Activated T-cell treated with anti-CD3 and anti-CD28 coated beads, Interleukin-2, amount 50 U/mL, for 24 hours (primary cell): Measurements from ENCODE around the gene UBE2D2.
"Not testable (repeated sequence)": the region's sequence is repeated elsewhere in the genome, so short reads cannot be mapped to it uniquely, and the experiment has no call there.

Experiments
- DNase-seq: peaks from one replicate; pipeline ENCODE4 v3.0.0-alpha.2; 2020
- H3K27ac Mint-ChIP-seq: 2 replicates; pipeline ENCODE4 v1.8.0; 2020; ENCODE audit warnings: mild to moderate bottlenecking, mixed read lengths
- H3K27me3 Mint-ChIP-seq: 2 replicates; pipeline ENCODE4 v1.8.0; 2020; ENCODE audit warnings: mixed read lengths
- H3K36me3 Mint-ChIP-seq: 2 replicates; pipeline ENCODE4 v1.8.0; 2020; ENCODE audit warnings: low read depth, mixed read lengths
- H3K4me1 Mint-ChIP-seq: 2 replicates; pipeline ENCODE4 v1.8.0; 2020; ENCODE audit warnings: low read depth, mixed read lengths
- H3K4me3 Mint-ChIP-seq: 2 replicates; pipeline ENCODE4 v1.8.0; 2020; ENCODE audit warnings: mild to moderate bottlenecking, moderate library complexity, mixed read lengths
- H3K9me3 Mint-ChIP-seq: 2 replicates; pipeline ENCODE4 v1.8.0; 2020; ENCODE audit warnings: mixed read lengths

UBE2D2 gene

DNA sequence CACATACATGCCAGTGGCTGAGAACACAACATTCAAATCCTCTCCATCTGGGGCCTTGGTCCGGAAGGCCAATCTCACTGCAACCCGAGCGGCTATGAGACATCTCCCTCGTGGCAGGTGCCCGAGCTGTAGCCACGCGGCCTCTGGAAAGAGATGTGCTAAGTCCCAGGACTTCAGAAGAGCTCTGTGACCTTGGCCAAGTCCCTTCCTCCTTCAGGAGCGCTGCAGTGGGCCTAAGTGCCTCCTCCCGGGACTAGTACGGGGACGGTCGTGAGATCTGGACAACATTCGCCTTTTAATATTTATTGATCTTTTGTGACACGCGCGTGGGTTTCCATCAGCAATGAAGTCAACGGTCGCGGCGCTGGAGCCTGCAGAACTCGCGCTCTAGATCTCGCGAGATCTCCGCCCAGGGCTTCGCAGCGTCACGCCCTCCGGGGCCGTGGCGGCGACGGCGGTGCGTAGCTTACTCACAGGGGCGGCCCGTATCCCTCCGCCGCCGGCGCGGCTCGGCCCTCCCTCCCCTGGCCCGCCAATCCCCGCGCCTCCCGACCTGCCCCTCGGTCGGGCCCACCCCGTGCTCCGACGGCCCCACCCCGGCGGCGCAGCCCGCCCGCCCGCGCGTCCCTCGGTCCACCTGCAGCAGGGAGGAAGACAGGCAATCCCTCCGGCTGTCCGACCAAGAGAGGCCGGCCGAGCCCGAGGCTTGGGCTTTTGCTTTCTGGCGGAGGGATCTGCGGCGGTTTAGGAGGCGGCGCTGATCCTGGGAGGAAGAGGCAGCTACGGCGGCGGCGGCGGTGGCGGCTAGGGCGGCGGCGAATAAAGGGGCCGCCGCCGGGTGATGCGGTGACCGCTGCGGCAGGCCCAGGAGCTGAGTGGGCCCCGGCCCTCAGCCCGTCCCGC lies at the start of gene UBE2D2:
Gene UBE2D2, plus strand, starts transcription at position 588 of the 903 bp plus-strand sequence. CDS start 453 bp downstream, outside the sequence.
- peak within 1 kb of the TSS; percentile 98 for H3K27ac Mint-ChIP-seq
- no peaks in the 10 kb centered on the region for H3K27me3 Mint-ChIP-seq
- H3K4me1 Mint-ChIP-seq: peaks cover 31% of the 10 kb centered on the region
- H3K9me3 Mint-ChIP-seq: no peaks in the 10 kb centered on the region
- H3K36me3 Mint-ChIP-seq: peaks cover 46% of the 10 kb centered on the region
- peak; percentile 98 for DNase-seq
- H3K4me3 Mint-ChIP-seq: peak within 1 kb of the TSS; percentile 99

DNA sequence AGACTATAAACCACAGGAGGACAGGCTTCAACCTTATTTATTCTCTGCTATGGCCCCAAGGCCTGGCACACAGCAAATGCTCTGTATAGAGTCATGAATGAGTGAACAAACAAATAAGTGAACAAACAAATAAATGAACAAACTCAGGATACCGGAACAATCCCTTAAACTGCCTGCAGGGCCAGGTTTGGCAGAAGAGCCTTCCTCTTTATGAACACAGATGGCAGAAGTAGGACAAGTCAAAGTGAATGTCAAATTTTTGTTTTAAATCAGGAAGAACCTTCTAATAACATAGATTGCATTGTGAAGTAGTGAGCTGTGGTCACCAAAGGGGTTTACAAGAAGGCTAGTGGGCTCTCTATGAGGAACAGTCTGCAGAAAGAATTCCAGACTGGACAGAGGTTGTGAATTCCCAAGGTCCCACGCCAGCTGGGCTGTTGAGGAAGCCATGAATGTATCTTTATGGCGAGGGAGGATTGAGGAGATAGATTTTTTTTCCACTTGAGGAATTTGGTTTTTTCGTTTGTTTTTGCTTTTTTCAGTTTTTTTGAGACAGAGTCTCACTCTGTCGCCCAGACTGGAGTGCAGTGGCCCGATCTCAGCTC lies 48.3 kb upstream of the UBE2D2 start:
- peaks cover 3% of the 10 kb centered on the region for H3K9me3 Mint-ChIP-seq
- no peak overlapping the region for H3K4me3 Mint-ChIP-seq
- no peak for DNase-seq
- H3K27me3 Mint-ChIP-seq: no peaks in the 10 kb centered on the region
- peaks cover 62% of the 10 kb centered on the region for H3K4me1 Mint-ChIP-seq
- peaks cover 3% of the 10 kb centered on the region for H3K36me3 Mint-ChIP-seq
- H3K27ac Mint-ChIP-seq: no peak overlapping the region

DNA sequence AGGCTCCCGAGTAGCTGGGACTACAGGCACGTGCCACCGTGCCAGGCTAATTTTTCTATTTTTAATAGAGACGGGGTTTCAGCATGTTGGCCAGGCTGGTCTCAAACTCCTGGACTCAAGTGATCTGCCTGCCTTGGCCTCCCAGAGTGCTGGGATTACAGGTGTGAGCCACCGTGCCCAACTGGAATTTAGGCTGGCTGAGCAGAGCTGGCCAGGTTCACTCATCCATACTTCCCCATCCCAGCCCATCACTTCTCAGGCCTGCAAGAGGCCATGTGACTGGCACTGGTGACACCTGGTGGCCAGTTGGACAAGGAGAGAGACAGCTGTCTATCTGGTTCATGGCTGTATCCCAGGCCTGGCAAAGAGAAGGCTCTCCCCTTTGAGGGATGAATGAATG lies 47.7 kb upstream of the UBE2D2 start:
- not testable (repeated sequence) for H3K4me3 Mint-ChIP-seq, H3K9me3 Mint-ChIP-seq, H3K27me3 Mint-ChIP-seq, H3K36me3 Mint-ChIP-seq
- Mint-ChIP-seq H3K27ac (peak overlapping the region; percentile 48), H3K4me1 (peaks cover 64% of the 10 kb centered on the region)
- peak; percentile 82 for DNase-seq

DNA sequence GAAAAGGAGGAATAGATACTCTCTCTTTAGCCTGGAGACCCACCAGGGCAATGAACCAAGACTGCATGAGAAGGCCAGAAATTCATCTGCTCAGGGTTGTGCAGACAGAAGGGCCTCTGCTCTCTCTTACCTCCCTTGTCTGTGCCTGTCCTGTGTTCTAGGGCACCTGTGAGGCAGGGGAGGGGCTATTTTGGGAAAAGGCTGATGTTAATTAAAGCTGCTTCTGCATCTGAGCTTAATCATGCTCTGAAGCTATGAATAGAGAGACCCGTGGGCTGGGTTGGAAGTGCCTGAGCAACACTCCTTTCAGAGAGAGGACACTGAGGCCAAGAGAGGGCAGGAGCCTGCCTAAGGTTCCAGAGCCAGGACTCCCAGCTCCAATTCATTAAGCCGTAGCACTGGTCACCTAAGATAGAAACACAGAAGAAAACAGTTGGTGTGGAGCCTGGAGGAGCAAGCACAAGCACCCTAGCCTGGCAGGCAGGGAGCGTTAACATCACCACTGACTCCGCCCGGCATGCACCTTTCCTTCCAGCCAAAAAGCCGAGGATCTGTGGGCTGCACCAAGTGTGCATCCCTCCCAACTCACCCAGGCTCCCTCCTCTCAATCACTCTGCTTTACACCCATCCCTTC lies 47.2 kb upstream of the UBE2D2 start:
- Mint-ChIP-seq H3K4me3 (no peak overlapping the region), H3K36me3 (peaks cover 3% of the 10 kb centered on the region), H3K9me3 (peaks cover 3% of the 10 kb centered on the region), H3K4me1 (peaks cover 66% of the 10 kb centered on the region), H3K27me3 (peaks cover 2% of the 10 kb centered on the region), H3K27ac (peak overlapping the region; percentile 59)
- no peak for DNase-seq

DNA sequence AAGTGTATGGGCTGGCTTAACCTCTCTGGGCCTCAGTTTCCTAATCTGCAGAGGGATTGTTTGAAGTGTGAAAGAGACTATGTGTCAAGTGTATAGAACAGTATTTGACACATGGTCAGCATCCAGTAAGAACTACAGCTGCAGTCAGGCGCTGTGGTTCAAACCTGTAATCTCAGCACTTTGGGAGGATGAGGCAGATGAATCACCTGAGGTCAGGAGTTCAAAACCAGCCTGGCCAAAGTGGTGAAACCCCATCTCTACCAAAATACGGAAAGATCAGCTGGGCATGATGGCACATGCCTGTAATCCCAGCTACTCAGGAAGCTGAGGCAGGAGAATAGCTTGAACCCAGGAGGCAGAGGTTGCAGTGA lies 46.7 kb upstream of the UBE2D2 start:
- H3K36me3 Mint-ChIP-seq: peaks cover 3% of the 10 kb centered on the region
- H3K4me1 Mint-ChIP-seq: peaks cover 67% of the 10 kb centered on the region
- H3K27me3 Mint-ChIP-seq: peaks cover 3% of the 10 kb centered on the region
- H3K27ac Mint-ChIP-seq: peak overlapping the region; percentile 59
- no peak for DNase-seq
- H3K9me3 Mint-ChIP-seq: peaks cover 3% of the 10 kb centered on the region
- H3K4me3 Mint-ChIP-seq: no peak overlapping the region

DNA sequence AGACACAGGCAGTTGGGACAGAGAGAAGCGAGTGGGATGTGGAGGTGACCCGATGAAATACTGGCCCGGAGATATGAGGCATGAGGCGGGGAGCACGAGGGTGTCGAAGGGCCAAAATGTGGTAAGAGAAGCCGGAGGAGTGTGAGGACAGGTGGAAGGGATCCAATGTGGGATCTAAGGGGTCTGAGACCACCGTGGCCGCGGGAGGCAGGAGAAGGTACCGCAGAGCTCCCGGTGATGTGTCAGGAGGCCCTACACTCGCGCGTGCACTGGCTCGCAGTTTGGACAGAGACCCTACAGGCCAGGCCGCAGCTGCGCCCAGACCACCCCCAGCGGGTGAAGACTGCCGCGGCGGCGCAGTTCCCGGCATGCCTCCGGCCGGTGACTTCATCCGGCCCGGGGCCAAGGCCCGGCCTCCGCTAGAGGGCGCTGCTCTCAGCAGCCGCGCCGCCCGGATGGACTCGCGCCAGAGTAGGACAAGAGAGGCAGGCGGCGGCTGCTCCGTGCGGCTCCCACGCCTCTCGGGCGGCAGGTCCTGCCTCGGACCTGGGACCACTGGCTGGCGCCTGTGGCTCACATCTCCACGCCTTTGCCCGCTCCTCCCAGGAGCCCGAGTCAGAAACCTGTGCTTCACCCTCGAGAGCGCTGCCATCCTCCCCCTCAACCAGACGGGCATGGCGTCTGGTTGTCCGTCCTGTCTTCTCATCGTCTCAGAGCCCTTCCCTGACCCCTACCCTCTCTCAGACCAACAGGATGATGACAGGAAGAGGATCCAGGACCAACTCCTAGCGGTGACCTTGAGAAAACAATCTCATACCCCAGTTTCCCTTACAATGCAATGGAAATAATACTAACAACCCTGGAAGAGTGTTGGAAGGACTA lies 43.2 kb upstream of the UBE2D2 start:
- Mint-ChIP-seq H3K9me3 (no peaks in the 10 kb centered on the region), H3K4me1 (peaks cover 37% of the 10 kb centered on the region), H3K36me3 (no peaks in the 10 kb centered on the region), H3K27me3 (peaks cover 3% of the 10 kb centered on the region), H3K4me3 (peak overlapping the region; percentile 82), H3K27ac (peak overlapping the region; percentile 92)
- peak; percentile 97 for DNase-seq

DNA sequence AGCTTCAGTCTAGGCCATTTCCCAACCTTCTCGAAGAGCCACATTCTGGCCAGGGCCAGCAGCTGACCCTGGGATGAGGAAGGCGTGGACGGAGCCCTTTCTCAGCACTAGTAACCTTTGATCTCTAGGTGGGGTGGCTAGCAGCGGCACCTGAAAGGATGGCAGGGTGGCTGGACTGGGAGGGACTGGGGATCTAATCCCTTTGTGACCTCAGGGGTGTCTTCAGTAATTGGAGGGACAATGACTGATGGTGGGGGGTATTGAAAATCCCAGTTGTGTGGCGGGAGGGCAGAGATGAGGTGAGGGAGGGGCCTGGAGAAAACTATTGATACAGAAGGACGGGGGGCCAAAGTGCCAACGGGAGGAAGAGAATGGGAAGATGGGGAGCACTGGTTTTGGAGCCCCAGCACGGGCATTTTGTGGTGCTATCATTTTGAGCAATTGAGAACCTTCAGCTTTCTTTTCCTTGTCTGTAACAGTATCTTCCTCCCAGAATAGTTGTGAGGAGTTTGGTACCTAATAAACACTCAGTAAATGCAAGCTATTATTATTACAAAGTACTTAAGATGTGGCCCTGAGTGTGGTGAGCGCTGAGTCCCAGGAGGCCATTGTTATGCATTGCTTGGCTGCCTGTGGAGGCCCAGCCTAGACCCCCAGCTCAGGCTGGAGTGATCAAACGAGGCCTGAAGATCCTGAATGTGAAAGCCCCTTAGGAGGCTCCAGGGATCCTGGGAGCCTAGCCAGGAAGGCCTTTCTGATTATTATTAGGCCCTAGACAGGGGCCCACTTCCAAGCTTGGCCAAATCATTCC lies 37.3 kb upstream of the UBE2D2 start:
- Mint-ChIP-seq H3K36me3 (no peaks in the 10 kb centered on the region), H3K4me1 (peaks cover 2% of the 10 kb centered on the region), H3K9me3 (no peaks in the 10 kb centered on the region), H3K4me3 (no peak overlapping the region), H3K27ac (no peak overlapping the region), H3K27me3 (peaks cover 2% of the 10 kb centered on the region)
- no peak for DNase-seq

DNA sequence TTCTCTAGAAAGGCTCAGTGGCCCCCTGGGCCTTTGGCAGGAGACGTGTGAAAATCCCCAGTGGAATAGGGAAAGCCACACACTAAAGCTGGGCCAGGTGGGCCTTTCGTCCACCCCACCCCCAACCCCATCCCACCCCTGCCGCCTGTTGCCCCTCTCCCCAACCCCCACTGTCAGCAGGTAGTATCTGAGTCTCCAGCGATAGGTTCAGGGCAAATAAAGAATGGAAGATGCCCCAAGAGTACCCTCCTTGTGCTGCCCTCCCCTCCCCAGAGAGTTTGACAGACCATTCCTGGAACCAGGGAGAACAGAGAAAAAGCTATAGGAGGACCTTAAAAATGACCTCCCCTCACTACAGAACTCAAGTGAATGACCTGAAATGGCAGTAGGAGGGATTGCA lies 36.7 kb upstream of the UBE2D2 start:
- no peaks in the 10 kb centered on the region for H3K4me1 Mint-ChIP-seq
- no peaks in the 10 kb centered on the region for H3K9me3 Mint-ChIP-seq
- no peaks in the 10 kb centered on the region for H3K27me3 Mint-ChIP-seq
- DNase-seq: no peak
- H3K36me3 Mint-ChIP-seq: no peaks in the 10 kb centered on the region
- no peak overlapping the region for H3K27ac Mint-ChIP-seq
- H3K4me3 Mint-ChIP-seq: no peak overlapping the region

DNA sequence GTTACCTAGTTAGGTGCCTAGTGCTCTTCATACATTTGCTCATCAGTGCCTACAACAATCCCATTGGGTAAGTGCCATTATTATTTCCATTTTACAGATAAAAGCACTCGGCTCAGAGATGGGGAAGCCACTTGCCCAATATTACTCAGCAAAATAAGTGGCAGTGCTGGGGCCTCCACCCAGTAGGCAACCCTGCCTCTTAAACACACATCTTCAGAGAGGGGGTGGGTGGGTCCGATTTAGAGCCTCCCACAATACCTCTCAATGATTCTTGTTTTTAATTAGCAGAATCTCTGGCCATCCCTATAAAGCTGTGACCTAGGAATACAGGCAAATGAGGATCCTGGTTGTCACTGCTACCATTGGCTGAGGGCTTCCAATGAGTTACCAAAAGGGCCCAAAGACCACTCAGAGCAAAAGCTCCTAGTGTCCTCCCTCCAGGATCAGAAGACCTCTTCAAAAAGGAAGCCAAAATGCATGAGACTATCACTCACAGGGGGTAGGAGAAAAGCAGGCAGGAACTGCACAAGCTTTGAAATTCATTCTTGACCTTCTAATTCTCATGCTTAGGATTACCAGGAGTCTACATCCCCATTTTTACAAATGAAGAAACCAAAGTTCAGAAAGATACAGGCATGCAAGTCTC lies 36.1 kb upstream of the UBE2D2 start:
- Mint-ChIP-seq H3K9me3 (no peaks in the 10 kb centered on the region), H3K27me3 (no peaks in the 10 kb centered on the region), H3K36me3 (no peaks in the 10 kb centered on the region), H3K4me1 (no peaks in the 10 kb centered on the region), H3K27ac (no peak overlapping the region), H3K4me3 (no peak overlapping the region)
- DNase-seq: no peak

DNA sequence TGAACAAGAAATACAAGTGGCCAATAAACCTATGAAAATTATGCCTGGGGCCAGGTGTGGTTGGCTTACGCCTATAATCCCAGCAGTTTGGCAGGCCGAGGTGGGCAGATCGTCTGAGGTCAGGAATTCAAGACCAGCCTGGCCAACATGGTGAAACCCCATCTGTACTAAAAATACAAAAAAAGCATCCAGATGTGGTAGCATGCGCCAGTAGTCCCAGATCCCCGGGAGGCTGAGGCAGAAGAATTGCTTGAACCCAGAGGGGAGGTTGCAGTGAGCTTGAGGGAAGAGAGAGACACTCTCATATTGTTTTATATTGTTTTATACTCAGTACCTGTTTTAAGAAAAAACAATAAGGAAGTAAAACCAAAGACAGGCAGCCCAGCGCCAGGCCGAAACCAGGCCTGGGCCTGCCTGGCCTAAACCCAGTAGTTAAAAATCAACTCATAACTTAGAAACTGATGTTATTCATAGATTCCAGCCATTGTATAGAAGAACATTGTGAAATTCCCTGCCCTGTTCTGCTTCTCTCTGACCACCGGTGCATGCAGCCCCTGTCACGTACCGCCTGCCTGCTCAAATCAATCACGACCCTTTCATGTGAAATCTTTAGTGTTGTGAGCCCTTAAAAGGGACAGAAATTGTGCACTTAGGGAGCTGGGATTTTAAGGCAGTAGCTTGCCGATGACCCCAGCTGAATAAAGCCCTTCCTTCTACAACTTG lies 35.4 kb upstream of the UBE2D2 start:
- not testable (repeated sequence) for H3K4me3 Mint-ChIP-seq, H3K27me3 Mint-ChIP-seq, H3K4me1 Mint-ChIP-seq, H3K9me3 Mint-ChIP-seq, H3K36me3 Mint-ChIP-seq, H3K27ac Mint-ChIP-seq, DNase-seq

DNA sequence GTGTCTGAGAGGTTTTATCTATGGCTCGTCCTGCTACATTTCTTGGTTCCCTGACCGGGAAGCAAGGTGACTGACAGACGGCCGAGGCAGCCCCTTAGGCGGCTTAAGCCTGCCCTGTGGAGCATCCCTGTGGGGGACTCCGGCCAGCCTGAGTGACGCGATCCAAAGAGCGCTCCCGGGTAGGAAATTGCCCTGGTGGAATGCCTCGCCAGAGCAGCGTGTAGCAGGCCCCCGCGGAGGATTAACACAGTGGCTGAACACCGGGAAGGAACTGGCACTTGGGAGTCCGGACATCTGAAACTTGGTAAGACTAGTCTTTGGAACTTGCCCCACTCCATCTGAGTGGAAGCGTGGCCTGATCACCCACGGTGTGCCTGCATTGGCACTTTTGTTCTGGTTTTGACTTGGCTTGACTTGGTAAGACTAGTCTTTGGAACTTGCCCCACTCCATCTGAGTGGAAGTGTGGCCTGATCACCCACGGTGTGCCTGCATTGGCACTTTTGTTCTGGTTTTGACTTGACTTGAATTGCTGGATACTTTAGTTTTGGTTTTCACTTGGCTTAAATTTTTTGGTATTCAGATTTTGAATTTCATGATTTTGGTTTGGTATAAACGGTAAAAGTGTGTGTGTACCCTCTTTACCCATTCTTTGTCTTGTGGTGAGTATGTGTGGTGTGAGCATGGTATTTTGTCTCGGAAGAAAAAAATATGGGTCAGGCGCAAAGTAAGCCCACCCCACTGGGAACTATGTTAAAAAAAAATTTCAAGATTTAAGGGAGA lies 34.6 kb upstream of the UBE2D2 start:
- H3K36me3 Mint-ChIP-seq, H3K27me3 Mint-ChIP-seq, H3K27ac Mint-ChIP-seq, H3K4me3 Mint-ChIP-seq, H3K9me3 Mint-ChIP-seq, DNase-seq, H3K4me1 Mint-ChIP-seq: not testable (repeated sequence)

DNA sequence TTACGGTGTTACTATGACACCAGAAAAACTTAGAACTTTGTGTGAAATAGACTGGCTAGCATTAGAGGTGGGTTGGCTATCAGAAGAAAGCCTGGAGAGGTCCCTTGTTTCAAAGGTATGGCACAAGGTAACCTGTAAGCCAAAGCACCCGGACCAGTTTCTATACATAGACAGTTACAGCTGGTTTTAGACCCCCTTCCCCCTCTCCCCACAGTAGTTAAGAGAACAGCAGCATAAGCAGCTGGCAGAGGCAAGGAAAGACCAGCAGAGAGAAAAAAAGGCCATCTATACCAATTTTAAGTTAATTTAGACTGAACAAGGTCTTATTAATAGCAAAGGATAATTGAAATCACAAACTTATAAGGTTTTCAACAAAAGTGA lies 34.1 kb upstream of the UBE2D2 start:
- DNase-seq, H3K36me3 Mint-ChIP-seq, H3K4me1 Mint-ChIP-seq, H3K9me3 Mint-ChIP-seq, H3K27me3 Mint-ChIP-seq, H3K27ac Mint-ChIP-seq, H3K4me3 Mint-ChIP-seq: not testable (repeated sequence)
